IPS-18c (cell line): ENCODE results near the gene ASIC4.

ENCODE experiments used
- H3K4me3 ChIP-seq: 2 replicates; pipeline ENCODE4 v1.7.0; 2013; ENCODE audit warnings: low read depth, mild to moderate bottlenecking, low read length, moderate library complexity; ENCODE audit not compliant: insufficient read depth
- H3K9me3 ChIP-seq: one replicate; pipeline ENCODE4 v1.6.1; 2013; ENCODE audit warnings: mild to moderate bottlenecking, low read length, moderate library complexity; ENCODE audit not compliant: control insufficient read depth, insufficient read depth

ASIC4 gene

DNA sequence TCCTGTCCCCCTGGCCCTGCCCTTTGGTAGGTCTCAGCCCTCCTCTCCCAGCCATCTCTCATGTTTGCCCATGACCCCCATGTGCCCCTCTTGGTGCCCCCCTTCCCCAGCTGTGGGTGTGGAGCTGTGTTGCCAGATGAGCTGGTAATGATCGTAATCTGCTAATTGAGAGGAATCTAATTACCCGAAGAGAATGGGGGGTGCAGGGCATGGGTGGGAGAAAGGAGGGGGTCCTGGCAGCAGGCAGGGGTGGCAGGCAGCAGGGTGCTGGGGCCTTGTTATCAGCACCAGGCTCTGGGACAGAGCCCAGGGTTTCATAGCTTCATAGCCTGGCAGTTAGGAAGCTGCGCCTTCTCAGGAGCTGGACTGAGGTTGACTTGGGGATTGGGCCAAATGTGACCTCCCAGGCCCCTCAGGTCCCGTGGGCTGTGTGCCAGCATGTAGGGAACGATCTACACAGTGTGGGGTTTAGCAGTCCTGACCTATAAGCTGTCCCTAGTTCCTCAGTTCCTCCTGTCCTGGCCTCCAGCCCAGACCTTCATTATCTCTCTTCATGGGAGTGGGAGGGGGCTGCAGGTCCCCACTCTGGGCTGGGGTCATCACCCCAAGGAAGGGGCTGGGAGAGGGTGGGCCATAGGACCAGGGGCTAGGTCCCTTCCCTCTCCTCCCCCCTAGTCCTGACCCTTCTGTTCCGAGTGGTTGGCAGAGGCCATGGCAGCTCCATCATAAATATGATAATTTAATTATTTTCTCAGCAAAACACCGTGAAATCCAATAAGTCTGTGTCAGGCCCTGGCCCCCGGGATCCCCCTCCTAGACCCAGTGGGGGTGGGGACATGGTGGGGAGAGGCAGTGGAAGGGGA lies 6.5 kb upstream of the ASIC4 start:
- Histone ChIP-seq H3K9me3 (no peaks in the 10 kb centered on the region), H3K4me3 (no peak overlapping the region; the same call in 1 of the 2 replicates)

DNA sequence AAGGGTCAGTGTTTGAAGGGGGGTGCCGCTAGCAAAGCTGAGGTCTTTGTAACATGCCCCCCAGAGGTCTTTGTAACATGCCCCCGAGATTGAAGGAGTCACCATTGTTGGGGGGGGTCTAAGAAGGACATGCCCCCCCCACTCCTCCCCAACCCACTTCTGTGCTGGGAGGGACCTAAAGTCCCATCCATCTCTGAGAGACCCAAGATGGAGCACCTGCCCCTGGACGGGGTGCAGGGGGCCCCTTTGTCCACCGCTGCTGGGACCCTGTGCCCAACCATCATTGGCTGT lies 5.9 kb upstream of the ASIC4 start:
- Histone ChIP-seq H3K4me3 (no peak overlapping the region), H3K9me3 (no peaks in the 10 kb centered on the region)

DNA sequence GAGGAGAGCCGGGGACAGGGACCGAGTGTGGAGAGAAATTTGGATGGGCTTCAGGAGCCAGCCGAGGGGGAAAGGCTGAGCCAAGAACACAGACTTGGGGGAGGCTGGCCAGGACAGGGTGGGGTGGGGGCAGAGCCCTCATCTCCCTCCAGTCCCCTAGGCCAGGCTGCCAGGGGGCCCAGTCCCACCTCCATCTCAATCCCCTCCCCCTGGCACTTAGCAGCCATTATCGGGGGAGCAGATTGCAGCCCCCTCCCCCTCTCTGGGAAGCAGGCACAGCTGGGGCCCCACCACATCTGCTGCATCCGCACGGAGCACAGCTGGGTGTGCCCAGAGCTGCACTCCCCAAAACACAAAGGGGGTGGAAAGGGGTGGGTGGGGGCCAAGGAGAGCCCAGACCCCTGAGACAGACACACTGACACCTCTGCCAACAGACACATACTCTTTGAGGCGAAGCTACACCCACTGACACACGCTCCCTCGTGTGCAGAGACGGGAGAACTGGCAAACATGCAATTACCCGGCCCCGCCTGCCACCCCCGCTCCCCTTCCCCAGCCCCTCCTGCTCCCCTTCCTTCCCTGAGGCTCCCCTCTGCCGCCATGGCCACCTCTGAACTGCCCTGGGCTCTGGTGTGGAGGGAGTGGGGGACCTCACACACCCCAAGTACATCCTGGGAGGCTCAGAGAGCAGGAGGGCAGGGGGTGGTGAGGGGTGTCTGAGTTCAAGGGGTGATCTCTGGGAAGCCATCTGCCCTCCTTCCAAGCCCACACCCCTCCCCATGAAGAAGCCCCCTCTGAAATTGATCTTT lies 5.1 kb upstream of the ASIC4 start:
- Histone ChIP-seq H3K4me3 (peak overlapping the region; percentile 51), H3K9me3 (no peaks in the 10 kb centered on the region)

DNA sequence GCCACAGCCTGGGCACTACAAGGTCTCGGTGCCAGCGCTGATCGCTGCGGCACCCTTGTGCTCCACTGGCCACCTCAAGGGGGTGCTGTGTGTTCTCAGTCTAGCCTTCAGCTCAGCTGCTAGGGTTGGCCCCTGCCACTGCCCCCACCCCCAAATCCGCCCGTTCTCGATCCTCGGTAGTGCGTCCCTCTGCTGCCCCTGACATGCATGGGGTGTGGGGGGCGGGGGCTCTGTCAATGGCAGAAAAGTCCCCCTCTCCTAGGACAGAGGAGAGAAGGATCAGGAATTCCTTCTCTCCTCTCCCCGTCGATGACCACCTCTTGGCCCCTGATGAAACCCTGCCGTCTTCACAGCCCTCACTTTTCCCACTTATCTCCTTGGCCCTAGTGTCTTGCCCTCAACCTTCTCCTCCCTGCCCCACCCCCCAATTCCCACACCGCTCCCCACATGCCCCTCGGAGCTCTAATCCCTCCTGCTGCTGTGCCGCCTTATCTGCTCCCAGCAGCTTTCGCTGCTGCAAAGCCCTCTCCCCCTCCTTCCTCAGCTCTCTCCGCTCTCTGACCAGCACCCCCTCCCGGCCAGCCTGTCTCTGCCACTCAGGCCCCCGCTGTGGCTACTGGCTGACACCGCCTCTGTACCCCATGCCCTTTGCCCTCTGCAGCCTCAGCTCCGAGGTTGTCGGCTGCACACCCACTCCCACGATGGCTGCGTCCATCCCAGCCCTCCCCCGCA lies 4.3 kb upstream of the ASIC4 start:
- Histone ChIP-seq H3K4me3 (peak overlapping the region; percentile 51), H3K9me3 (no peaks in the 10 kb centered on the region)

DNA sequence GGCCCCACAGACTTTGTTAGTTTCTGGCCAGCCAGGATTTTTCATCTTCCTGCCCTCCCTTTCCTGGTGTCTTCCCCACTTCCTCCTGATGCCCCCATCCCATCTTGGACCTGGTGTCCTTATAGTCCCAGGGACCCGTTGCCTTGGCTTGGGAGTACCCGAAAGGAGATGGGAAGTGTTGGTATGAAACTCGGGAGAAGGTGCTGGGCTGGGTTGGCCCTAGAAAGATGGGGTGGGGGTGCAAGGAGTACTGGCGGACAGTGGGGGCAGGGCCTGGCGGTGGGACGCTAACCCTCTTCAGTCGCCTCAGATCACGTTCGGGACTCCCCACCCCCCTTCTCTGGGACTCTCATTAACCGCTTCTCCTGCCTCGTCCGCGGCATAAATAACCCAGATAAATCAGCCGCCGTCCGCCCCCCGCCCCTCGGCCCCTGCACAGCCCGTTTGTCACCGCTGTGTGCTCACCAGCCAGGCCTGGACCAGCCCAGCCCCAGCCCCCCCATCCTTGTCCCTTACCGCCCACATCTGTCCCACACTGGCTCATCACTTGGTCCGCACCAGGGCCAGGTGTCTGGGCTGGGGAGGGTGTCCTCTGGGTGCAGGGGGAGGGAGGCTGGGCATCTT lies 3.7 kb upstream of the ASIC4 start:
- Histone ChIP-seq H3K9me3 (no peaks in the 10 kb centered on the region), H3K4me3 (peak overlapping the region; percentile 51)

DNA sequence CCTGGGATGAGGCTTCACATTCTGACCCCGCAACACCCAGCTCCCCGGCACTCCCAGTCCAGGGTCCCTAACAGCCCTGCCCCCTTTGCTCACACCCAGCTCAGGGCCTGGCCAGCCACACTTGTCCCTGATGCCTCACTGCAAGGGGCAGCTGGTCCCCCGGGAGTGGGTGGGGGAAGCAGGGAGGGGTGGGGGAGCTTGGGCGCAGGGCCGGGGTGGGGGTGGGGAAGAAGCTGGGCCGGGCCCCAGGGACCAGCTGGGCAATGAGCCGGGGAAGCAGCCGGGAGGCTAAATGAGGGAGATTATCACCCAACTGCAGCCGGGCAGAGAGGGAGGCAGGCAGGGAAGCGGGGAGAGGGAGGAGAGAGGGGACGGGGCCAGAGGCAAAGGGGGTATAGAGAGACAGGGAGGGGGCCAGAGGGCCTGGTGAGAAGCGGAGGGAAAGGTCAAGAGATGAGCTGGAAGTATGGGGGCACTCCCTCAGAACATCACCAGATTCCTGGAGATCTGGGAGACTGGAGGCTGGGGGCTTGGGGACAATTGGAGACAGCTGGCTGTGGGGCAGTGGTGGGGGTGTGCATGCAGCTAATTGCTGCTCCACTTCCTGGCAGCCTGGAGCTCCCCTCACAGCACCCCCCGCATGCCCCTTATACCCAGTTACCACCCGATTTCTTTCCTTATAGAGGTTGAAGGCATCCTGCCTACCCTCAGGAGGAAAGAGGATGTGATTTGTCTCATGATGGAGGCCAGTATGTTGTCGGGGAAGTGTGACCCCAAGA lies 2.5 kb upstream of the ASIC4 start:
- Histone ChIP-seq H3K4me3 (no peak overlapping the region), H3K9me3 (no peaks in the 10 kb centered on the region)

DNA sequence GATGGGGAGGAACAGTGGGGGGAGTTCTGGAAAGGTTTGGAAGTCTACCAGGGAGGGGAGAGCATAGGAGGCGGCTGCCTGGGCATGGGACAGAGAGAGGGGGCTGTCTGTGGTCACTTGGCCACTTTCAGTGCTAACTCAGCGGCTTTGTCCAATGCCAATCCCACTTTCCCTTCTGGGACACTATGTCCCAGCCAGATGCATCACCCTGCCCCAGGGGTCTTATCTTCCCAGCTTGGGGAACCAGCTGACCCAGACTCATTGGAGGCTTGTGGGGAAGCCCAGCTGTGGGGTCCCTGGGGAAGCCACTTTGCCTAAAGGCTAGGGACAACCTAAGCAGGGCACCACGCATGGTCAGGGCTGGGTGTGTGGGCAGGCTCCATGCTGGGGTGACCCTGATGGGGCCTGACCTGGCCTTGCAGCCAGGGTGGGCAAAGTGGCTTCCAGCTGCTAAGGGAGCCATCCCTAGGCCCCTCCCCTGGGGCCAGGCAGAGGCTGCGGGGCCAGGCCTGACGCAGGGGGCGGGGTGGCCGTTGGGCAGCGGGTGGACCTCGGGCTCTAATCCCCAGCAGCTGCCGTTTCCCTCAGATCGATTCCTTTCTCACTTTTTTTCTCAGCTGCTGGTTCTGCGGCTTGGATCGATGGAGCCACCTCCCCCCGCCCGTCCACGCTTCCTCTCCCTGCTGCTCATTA lies 1.6 kb upstream of the ASIC4 start:
- no peak overlapping the region for H3K4me3 ChIP-seq
- no peaks in the 10 kb centered on the region for H3K9me3 ChIP-seq

DNA sequence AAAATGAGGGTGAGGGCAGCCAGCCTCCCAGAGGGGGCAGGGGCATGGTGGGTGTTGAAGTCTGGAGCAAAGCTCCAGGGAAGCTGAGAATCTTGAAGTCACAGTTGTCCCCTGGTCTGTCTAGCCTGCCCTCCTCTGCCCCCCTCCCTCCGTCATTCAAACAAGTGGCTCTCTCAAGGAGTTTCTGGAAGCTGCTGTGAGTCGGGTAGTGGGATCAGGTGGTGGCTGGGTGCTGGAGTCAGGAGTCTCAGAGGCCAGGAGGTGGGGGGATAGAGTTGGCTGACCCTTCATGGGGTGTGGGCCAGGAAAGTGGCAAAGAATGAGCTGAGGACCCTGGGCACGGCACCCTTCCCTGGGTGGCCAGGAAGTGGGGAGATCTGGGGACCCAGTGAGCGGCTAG lies 495 bp upstream of the ASIC4 start:
- Histone ChIP-seq H3K4me3 (no peak overlapping the region; the same call in 1 of the 2 replicates), H3K9me3 (no peaks in the 10 kb centered on the region)

DNA sequence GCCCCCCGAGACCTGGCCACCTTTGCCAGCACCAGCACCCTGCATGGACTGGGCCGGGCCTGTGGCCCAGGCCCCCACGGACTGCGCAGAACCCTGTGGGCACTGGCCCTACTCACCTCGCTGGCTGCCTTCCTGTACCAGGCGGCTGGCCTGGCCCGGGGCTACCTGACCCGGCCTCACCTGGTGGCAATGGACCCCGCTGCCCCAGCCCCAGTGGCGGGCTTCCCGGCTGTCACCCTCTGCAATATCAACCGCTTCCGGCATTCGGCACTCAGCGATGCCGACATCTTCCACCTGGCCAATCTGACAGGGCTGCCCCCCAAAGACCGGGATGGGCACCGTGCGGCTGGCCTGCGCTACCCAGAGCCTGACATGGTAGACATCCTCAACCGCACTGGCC lies 554 bp downstream of the ASIC4 start:
- Histone ChIP-seq H3K9me3 (no peaks in the 10 kb centered on the region), H3K4me3 (no peak overlapping the region)

DNA sequence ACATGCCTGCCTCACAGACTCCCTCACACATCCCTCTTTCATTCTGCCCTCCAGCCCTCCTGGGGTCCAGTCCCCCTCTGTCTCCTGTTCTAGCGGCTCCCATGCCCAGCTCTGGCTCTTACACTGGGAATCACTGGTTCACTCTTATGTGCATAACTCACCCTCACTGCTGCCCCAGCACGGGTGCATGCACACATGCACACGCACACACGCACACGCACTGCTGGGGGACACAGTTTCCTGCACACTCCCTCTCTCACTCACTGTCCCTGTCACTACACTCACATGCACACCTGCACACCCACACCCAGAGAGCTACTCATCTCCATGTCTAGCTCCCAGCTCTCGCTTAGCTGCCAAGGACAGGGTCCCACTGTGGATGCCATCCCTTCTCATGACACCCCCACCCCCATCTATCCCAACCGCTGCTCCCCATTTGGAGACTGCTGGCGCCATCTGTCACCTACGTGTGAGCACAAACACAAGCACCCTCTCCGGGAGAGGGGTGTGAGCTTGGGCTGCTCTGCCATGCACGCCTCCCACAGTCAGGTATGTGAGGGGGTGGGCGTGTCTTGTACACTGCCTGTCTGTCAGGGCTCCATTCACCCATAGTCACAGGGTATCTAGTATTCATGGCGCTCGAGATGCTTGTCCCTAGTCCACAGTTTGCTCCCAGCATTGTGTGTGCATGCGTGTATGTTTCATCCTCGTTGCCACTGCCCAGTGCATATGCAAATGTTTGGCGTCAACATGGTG lies 1.8 kb downstream of the ASIC4 start:
- H3K4me3 ChIP-seq = no peak overlapping the region
- no peaks in the 10 kb centered on the region for H3K9me3 ChIP-seq

DNA sequence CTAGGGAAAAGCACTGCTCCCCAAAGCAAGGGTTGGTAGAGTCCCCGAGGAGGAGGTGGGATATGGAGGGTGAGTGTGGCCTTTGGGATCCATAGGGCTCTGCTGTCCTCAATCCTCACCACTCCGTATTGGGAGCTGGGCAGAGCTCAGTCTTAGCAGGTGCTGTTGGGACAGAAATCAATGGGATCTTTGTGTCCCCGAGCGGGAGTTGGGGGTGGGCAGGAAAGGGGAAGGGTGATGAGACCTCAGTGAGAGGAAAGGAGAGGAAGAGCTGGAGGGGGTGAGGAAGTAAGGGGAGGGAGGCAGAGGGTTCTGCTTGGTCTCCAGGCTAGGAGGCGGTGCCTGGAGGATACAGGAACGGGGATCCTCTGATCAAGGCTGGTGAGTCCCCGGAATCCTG lies 2.6 kb downstream of the ASIC4 start:
- no peaks in the 10 kb centered on the region for H3K9me3 ChIP-seq
- H3K4me3 ChIP-seq = no peak overlapping the region

DNA sequence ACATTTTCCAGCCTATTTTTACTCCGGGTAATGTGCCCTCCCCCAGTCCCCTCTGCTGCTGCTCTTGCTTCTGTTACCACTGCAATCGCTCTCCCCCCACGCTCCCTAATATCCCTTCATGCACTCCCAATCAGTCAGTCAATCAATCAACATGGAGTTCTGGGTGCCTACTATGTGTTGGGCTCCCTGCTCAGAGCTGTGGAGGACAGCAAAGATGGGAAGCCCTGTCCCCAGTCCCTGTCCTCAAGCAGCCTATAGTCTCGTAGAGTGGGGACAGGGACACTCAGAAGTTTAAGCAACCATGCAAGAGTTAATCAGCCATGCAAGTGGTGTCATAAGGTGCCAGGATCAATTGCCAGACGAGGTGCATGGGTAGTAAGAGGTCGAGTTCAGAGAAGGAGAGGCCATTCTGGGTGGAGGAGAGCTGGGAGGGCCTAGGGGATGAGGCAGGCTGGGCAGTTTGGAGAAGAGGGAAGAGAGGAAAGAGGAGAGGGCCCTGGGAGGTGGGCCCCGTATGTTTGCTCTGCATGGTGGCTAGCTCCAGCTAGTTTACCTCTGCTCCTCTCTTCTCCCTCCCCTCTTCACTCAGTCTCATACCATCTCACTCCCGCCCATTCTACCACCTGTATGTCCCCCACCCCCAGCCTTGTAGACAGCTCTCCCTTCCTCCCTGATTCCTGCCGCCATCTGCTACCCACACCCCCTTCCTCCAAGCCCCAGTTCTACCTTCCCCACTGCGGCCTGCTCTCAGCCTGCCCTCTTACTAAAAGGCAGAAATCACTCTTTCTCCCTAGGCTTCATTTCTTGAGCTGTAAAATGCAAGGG lies 3.9 kb downstream of the ASIC4 start:
- Histone ChIP-seq H3K4me3 (no peak overlapping the region), H3K9me3 (no peaks in the 10 kb centered on the region)

DNA sequence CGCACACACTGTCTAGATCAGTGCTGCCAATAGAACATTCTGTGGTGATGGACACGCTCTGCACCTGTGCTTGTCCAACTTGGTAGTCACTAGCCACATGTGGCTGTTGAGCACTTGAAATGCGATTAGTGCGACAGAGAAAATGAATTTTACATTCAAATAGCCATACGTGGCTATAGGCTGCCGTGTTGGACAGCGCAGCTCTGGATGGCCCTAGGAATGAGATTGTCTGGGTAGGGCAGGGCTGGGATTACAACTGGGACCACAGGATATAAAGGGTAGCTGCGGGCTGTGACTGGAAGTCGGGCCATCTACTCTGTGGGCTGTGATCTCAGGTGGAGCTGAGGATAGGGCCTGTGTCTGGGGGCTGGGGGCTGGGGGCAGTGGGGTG lies 5.2 kb downstream of the ASIC4 start:
- Histone ChIP-seq H3K9me3 (no peaks in the 10 kb centered on the region), H3K4me3 (no peak overlapping the region)

DNA sequence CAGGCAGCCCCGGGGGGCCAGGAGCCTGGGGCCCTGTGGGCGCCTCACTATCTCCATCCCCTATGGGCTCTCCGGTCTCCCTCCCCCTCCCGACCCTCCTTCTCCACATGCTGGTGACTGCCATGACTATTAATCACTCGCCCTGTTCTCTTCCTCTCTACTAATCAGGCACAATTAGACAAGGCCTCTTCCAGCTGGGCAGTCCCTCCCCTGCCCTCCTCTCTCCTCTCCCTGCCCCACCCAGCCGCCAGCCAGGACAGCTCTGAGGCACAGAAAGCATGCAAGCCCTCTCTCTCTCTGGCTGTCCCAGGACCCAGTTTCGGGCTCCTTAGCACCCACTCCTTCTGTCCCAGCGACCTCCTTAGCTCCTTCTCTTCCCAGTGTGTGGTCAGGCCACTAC lies 5.8 kb downstream of the ASIC4 start:
- H3K4me3 ChIP-seq = no peak overlapping the region

More for the DNA sequence above, 5.8 kb downstream of the ASIC4 start:
- no peaks in the 10 kb centered on the region for H3K9me3 ChIP-seq
